WTC11 (cell line): ENCODE results near the gene SPINK7. TPM values are rescaled to one million over a fixed set of nuclear protein-coding genes. Genes with fewer than 3 reads are reported as not detected.
"Not testable (repeated sequence)": the region's sequence is repeated elsewhere in the genome, so short reads cannot be mapped to it uniquely, and the experiment has no call there.

ENCODE experiments used
- ATAC-seq: fragments of 200-7000 bp; cut with Tn5 transposase; 2 replicates; pipeline ENCODE4 v1.10.0; 2021; ENCODE audit warnings: mild to moderate bottlenecking, moderate library complexity
- CTCF ChIA-PET: fragments of 300-600 bp; sonication (Branson Sonifier 250); formaldehyde crosslinking; loops from one replicate; lab custom pipeline; 2021; ENCODE audit warnings: antibody characterized with exemption; lab: Charles Lee
- POLR2A ChIA-PET: fragments of 350-600 bp; sonication (Branson Sonifier 250); formaldehyde crosslinking; loops from one replicate; lab custom pipeline; 2021; ENCODE audit warnings: antibody characterized with exemption; lab: Charles Lee
- DNase-seq: peaks from one replicate; pipeline ENCODE4 v3.0.0; 2021; ENCODE audit warnings: low spot score
- H3K27ac Mint-ChIP-seq: 2 replicates; pipeline ENCODE4 v1.8.0; 2021; ENCODE audit warnings: mixed read lengths
- H3K27me3 Mint-ChIP-seq: 2 replicates; pipeline ENCODE4 v1.8.0; 2021; ENCODE audit warnings: low read depth, mild to moderate bottlenecking, moderate library complexity, mixed read lengths
- H3K36me3 Mint-ChIP-seq: 2 replicates; pipeline ENCODE4 v1.8.0; 2021; ENCODE audit warnings: mixed read lengths
- H3K4me1 Mint-ChIP-seq: 2 replicates; pipeline ENCODE4 v1.8.0; 2022; ENCODE audit warnings: mixed read lengths
- H3K4me3 Mint-ChIP-seq: 2 replicates; pipeline ENCODE4 v1.8.0; 2021; ENCODE audit warnings: mild to moderate bottlenecking, moderate library complexity, mixed read lengths
- H3K9me3 Mint-ChIP-seq: 2 replicates; pipeline ENCODE4 v1.8.0; 2021; ENCODE audit warnings: mixed read lengths
- AFF4 ChIP-seq: sonication (generic); formaldehyde crosslinking; IDR thresholded peaks from 2 replicates; pipeline ENCODE4 v1.8.1; 2023; ENCODE audit warnings: mild to moderate bottlenecking, missing genetic modification reagents, borderline replicate concordance
- AR ChIP-seq: fragments of 250-450 bp; sonication (Bioruptor Pico); IDR thresholded peaks from 2 replicates; pipeline ENCODE4 v1.9.0; 2021; ENCODE audit warnings: mild to moderate bottlenecking
- ATF2 ChIP-seq: sonication (generic); formaldehyde crosslinking; IDR thresholded peaks from 2 replicates; pipeline ENCODE4 v1.8.1; 2022; ENCODE audit warnings: low read depth, missing genetic modification reagents, borderline replicate concordance
- E2F1 ChIP-seq: sonication (generic); formaldehyde crosslinking; IDR thresholded peaks from 2 replicates; pipeline ENCODE4 v1.8.0; 2022; ENCODE audit warnings: mild to moderate bottlenecking, missing genetic modification reagents
- ELF4 ChIP-seq: sonication (generic); formaldehyde crosslinking; IDR thresholded peaks from 2 replicates; pipeline ENCODE4 v1.8.1; 2022; ENCODE audit warnings: low read depth, mild to moderate bottlenecking, moderate library complexity, missing genetic modification reagents
- ESRRA ChIP-seq: sonication (generic); formaldehyde crosslinking; IDR thresholded peaks from 2 replicates; pipeline ENCODE4 v1.8.1; 2022; ENCODE audit warnings: mild to moderate bottlenecking, missing genetic modification reagents, borderline replicate concordance
- ETV6 ChIP-seq: sonication (generic); formaldehyde crosslinking; IDR thresholded peaks from 2 replicates; pipeline ENCODE4 v1.8.1; 2022; ENCODE audit warnings: mild to moderate bottlenecking, missing genetic modification reagents
- FOXJ3 ChIP-seq: sonication (generic); formaldehyde crosslinking; IDR thresholded peaks from 2 replicates; pipeline ENCODE4 v1.9.0; 2021; ENCODE audit warnings: missing genetic modification reagents, mild to moderate bottlenecking, borderline replicate concordance
- FOXK1 ChIP-seq: sonication (generic); formaldehyde crosslinking; IDR thresholded peaks from 2 replicates; pipeline ENCODE4 v1.8.0; 2022; ENCODE audit warnings: mild to moderate bottlenecking, moderate library complexity, missing genetic modification reagents
- MAX ChIP-seq: sonication (generic); formaldehyde crosslinking; IDR thresholded peaks from 2 replicates; pipeline ENCODE4 v1.8.0; 2022; ENCODE audit warnings: mild to moderate bottlenecking, missing genetic modification reagents
- NR2C2 ChIP-seq: sonication (generic); formaldehyde crosslinking; IDR thresholded peaks from 2 replicates; pipeline ENCODE4 v1.8.0; 2022; ENCODE audit warnings: mild to moderate bottlenecking, missing genetic modification reagents
- TP53 ChIP-seq: sonication (generic); formaldehyde crosslinking; IDR thresholded peaks from 2 replicates; pipeline ENCODE4 v1.8.1; 2023; ENCODE audit warnings: mild to moderate bottlenecking, missing genetic modification reagents
- USF1 ChIP-seq: sonication (generic); formaldehyde crosslinking; IDR thresholded peaks from 2 replicates; pipeline ENCODE4 v1.8.0; 2022; ENCODE audit warnings: mild to moderate bottlenecking, missing genetic modification reagents
- USF2 ChIP-seq: sonication (generic); formaldehyde crosslinking; IDR thresholded peaks from 2 replicates; pipeline ENCODE4 v1.8.1; 2023; ENCODE audit warnings: mild to moderate bottlenecking, missing genetic modification reagents, moderate library complexity
- ZNF219 ChIP-seq: sonication (generic); formaldehyde crosslinking; IDR thresholded peaks from 2 replicates; pipeline ENCODE4 v1.8.0; 2023; ENCODE audit warnings: missing genetic modification reagents, mild to moderate bottlenecking, borderline replicate concordance
- ZNF232 ChIP-seq: sonication (generic); formaldehyde crosslinking; IDR thresholded peaks from 2 replicates; pipeline ENCODE4 v1.8.0; 2022; ENCODE audit warnings: mild to moderate bottlenecking, missing genetic modification reagents
- ZNF423 ChIP-seq: fragments of 250-450 bp; sonication (Bioruptor Pico); IDR thresholded peaks from 2 replicates; pipeline ENCODE4 v2.1.2; 2022; ENCODE audit warnings: mild to moderate bottlenecking, moderate library complexity
- total RNA-seq: library from RNA; stranded (reverse); gene quantifications from 3 replicates; pipeline ENCODE4 v1.2.3, GENCODE V29; 2021

Gene SPINK7
- total RNA-seq, 1 experiment from 2014 or later: not detected

- H3K4me1 Mint-ChIP-seq, H3K9me3 Mint-ChIP-seq, H3K36me3 Mint-ChIP-seq, CTCF ChIA-PET, POLR2A ChIA-PET, H3K27ac Mint-ChIP-seq: not testable (repeated sequence)
- TF ChIP-seq FOXK1 (CRISPR knock-in tag) (0 out of 2 replicates have a peak, but pooled peaks have one; percentile 1), USF1 (CRISPR knock-in tag) (peak; percentile 92), USF2 (CRISPR knock-in tag) (peak; percentile 92)
- ATAC-seq (peak; percentile 60), DNase-seq (peak; percentile 29)
- Mint-ChIP-seq H3K27me3 (peaks cover 41% of the 10 kb centered on the region), H3K4me3 (peak overlapping the region; percentile 90)
These were observed 8.1 kb downstream of the SPINK7 start for GRCh38 chr5:148320011-148320963.

GRCh38 chr5:148333262-148333849 lies 21.1 kb downstream of the SPINK7 start:
- DNase-seq (no peak), ATAC-seq (no peak)
- CTCF ChIA-PET: no interaction called here
- H3K27me3 Mint-ChIP-seq: peaks cover 14% of the 10 kb centered on the region
- no peaks in the 10 kb centered on the region for H3K4me1 Mint-ChIP-seq
- TF ChIP-seq E2F1 (CRISPR knock-in tag): no peak
- TF ChIP-seq ZNF219 (CRISPR knock-in tag): no peak
- no peak for TF ChIP-seq ZNF232 (CRISPR knock-in tag)
- TF ChIP-seq ETV6 (CRISPR knock-in tag): no peak
- no peak for TF ChIP-seq NR2C2 (CRISPR knock-in tag)
- no peak overlapping the region for H3K27ac Mint-ChIP-seq
- no peak overlapping the region for H3K4me3 Mint-ChIP-seq
- POLR2A ChIA-PET: no interaction called here
- H3K9me3 Mint-ChIP-seq: peaks cover 24% of the 10 kb centered on the region
- H3K36me3 Mint-ChIP-seq: peaks cover 5% of the 10 kb centered on the region; the same call in 1 of the 2 replicates

- ChIA-PET POLR2A (no interaction called here), CTCF (no interaction called here)
- Mint-ChIP-seq H3K4me1 (no peaks in the 10 kb centered on the region), H3K4me3 (no peak within 1 kb of the TSS), H3K36me3 (peaks cover 5% of the 10 kb centered on the region; the same call in 1 of the 2 replicates), H3K27ac (no peak within 1 kb of the TSS), H3K9me3 (peaks cover 10% of the 10 kb centered on the region), H3K27me3 (peaks cover 2% of the 10 kb centered on the region)
- ATAC-seq (no peak), DNase-seq (no peak)
- no peak for TF ChIP-seq TP53 (CRISPR knock-in tag)
- no peak for TF ChIP-seq AR (CRISPR knock-in tag)
- no peak for TF ChIP-seq ESRRA (CRISPR knock-in tag)
- no peak for TF ChIP-seq ZNF423 (CRISPR knock-in tag)
- no peak for TF ChIP-seq AFF4 (CRISPR knock-in tag)
- no peak for TF ChIP-seq ELF4 (CRISPR knock-in tag)
- no peak for TF ChIP-seq MAX (CRISPR knock-in tag)
- no peak for TF ChIP-seq FOXJ3 (CRISPR knock-in tag)
- no peak for TF ChIP-seq ETV6 (CRISPR knock-in tag)
- TF ChIP-seq ATF2 (CRISPR knock-in tag): no peak
These were observed 23.0 kb downstream of the SPINK7 start, which contains the start of gene SPINK9 for GRCh38 chr5:148335259-148335658. Gene SPINK9, plus strand, starts transcription at chr5:148335559. Its CDS starts 55 bp downstream, at chr5:148335614.
